K562 (cell line): ENCODE results near the gene FYB1. TPM values are rescaled to one million over a fixed set of nuclear protein-coding genes. Genes with fewer than 3 reads are reported as not detected.

Experiments used
- ARNT ChIP-seq, 2 experiments: fragments of 450-650 bp; IDR thresholded peaks; 2 replicates each; pipeline ENCODE4 v1.6.1; 2016; ENCODE audit warnings: mild to moderate bottlenecking in 1 of 2
- CBFA2T2 ChIP-seq: fragments of 450-650 bp; conservative IDR thresholded peaks from 2 replicates; pipeline ENCODE4 v1.6.1; 2017; ENCODE audit warnings: mild to moderate bottlenecking
- CBX1 ChIP-seq: sonication (generic); IDR thresholded peaks from 2 replicates; pipeline ENCODE4 v1.6.1; 2016; ENCODE audit warnings: antibody characterized with exemption, low read depth, mild to moderate bottlenecking
- CREB5 ChIP-seq: fragments of 250-450 bp; sonication (Bioruptor Pico); IDR thresholded peaks from 2 replicates; pipeline ENCODE4 v1.5.0; 2020; ENCODE audit warnings: mild to moderate bottlenecking
- E2F4 ChIP-seq: sonication (generic); formaldehyde crosslinking; IDR thresholded peaks from 2 replicates; pipeline ENCODE4 v1.8.0; 2022; ENCODE audit warnings: mild to moderate bottlenecking, low read depth, missing genetic modification reagents
- EP400 ChIP-seq: fragments of 450-650 bp; IDR thresholded peaks from 2 replicates; pipeline ENCODE4 v1.6.1; 2017; ENCODE audit warnings: antibody characterized with exemption, mild to moderate bottlenecking, moderate library complexity
- ETV1 ChIP-seq: fragments of 450-650 bp; conservative IDR thresholded peaks from 2 replicates; pipeline ENCODE4 v1.6.1; 2016; ENCODE audit warnings: missing genetic modification characterization, control low read depth, low read depth, missing compliant biosample characterization
- MBD1 ChIP-seq: fragments of 250-450 bp; sonication (Bioruptor Pico); IDR thresholded peaks from 2 replicates; pipeline ENCODE4 v1.8.0; 2022; ENCODE audit warnings: inconsistent platforms
- NR2F6 ChIP-seq: fragments of 450-650 bp; formaldehyde crosslinking; IDR thresholded peaks from 2 replicates; pipeline ENCODE4 v1.4.0; 2020; ENCODE audit warnings: mild to moderate bottlenecking
- RCOR1 ChIP-seq, 2 experiments: IDR thresholded peaks; 2 replicates each; pipeline ENCODE4 v1.6.1; 2012; ENCODE audit warnings: low read depth in 2 of 2, low read length in 2 of 2, borderline replicate concordance in 1 of 2, improper control_type of control experiment in 1 of 2
- SMARCC2 ChIP-seq: fragments of 450-650 bp; IDR thresholded peaks from 2 replicates; pipeline ENCODE4 v1.6.1; 2017; ENCODE audit warnings: antibody characterized with exemption, moderate library complexity, mild to moderate bottlenecking, low read depth
- SNAPC5 ChIP-seq: fragments of 250-450 bp; sonication (Bioruptor Pico); IDR thresholded peaks from 2 replicates; pipeline ENCODE4 v1.8.0; 2021; ENCODE audit warnings: moderate library complexity, mild to moderate bottlenecking, inconsistent platforms
- TAF9B ChIP-seq: fragments of 450-650 bp; IDR thresholded peaks from 2 replicates; pipeline ENCODE4 v1.6.1; 2018; ENCODE audit warnings: mild to moderate bottlenecking; ENCODE audit not compliant: partially characterized antibody
- TARDBP ChIP-seq: fragments of 450-650 bp; IDR thresholded peaks from 2 replicates; pipeline ENCODE4 v1.6.1; 2016
- TEAD2 ChIP-seq: fragments of 450-650 bp; IDR thresholded peaks from 2 replicates; pipeline ENCODE4 v1.6.1; 2016; ENCODE audit warnings: missing genetic modification characterization, control low read depth, missing compliant biosample characterization
- TRIM25 ChIP-seq: fragments of 450-650 bp; IDR thresholded peaks from 2 replicates; pipeline ENCODE4 v1.7.0; 2016; ENCODE audit warnings: borderline replicate concordance
- ZNF668 ChIP-seq: fragments of 250-450 bp; sonication (Bioruptor Pico); IDR thresholded peaks from 2 replicates; pipeline ENCODE4 v1.8.0; 2022; ENCODE audit warnings: mild to moderate bottlenecking, inconsistent platforms
- ZNF696 ChIP-seq: fragments of 250-450 bp; sonication (Bioruptor Pico); conservative IDR thresholded peaks from 2 replicates; pipeline ENCODE4 v1.4.0; 2020; ENCODE audit warnings: mild to moderate bottlenecking, moderate library complexity
- polyA plus RNA-seq, 8 experiments: library from polyadenylated mRNA; depleted of rRNA in 4 of 8; stranded (reverse) in 5 of 8; unstranded in 3 of 8; fragments of >200 nt; fragmentation: Nextera tagmentation in 2 of 8; fragmentation: Illumina TruSeq in 1 of 8; extraction: Ambion mirVana in 2 of 8; extraction: Trizol in 1 of 8; gene quantifications; 2 replicates each; pipeline versions ENCODE4 v1.2.1 to v1.2.3, GENCODE V29; 2011 to 2014; ENCODE audit warnings: inconsistent platforms in 1 of 8, missing spikeins in 1 of 8
- total RNA-seq, 7 experiments: library from RNA; depleted of rRNA in 6 of 7; stranded (reverse); fragments of >200 nt in 6 of 7; fragmentation: Illumina TruSeq in 2 of 7; extraction: Trizol in 2 of 7; gene quantifications; 2 replicates each; pipeline versions ENCODE4 v1.2.1 to v1.2.3, GENCODE V29; 2011 to 2021; ENCODE audit warnings: low replicate concordance in 1 of 7

FYB1 gene
- total and polyA plus RNA-seq, 9 of the 15 experiments (the other 6 are each of a cell fraction or from before 2014, with no cell fraction given), result 4.7 to 31.5 (median 9.7) TPM

GRCh38 chr5:39194466-39195136 lies 24.8 kb downstream of the FYB1 start (continued):
- TF ChIP-seq NR2F6 (CRISPR knock-in tag), result no peak
- TF ChIP-seq TARDBP, result no peak
- no peak for TF ChIP-seq CREB5
- 0 out of 2 replicates have a peak, but pooled peaks have one; percentile 71 for TF ChIP-seq TRIM25
- TF ChIP-seq TAF9B, result no peak
- peak; percentile 43; the same call in 1 of the 2 replicates for TF ChIP-seq EP400
- TF ChIP-seq RCOR1 (IDR thresholded peaks at IDR 0.05; ENCODE audit: borderline replicate concordance in 1 of 2, low read depth in 2 of 2, low read length in 2 of 2), result peak; percentile 35 to 88; a peak in 2 of 4 replicates
- TF ChIP-seq MBD1 (CRISPR knock-in tag), result no peak
- peak; percentile 25; the same call in 1 of the 2 replicates for TF ChIP-seq TEAD2 (tag)
- peak; percentile 95 for TF ChIP-seq ETV1 (tag)
- peak; percentile 89 for TF ChIP-seq CBFA2T2
- no peak for TF ChIP-seq CBX1
- peak; percentile 88 for TF ChIP-seq SMARCC2
- no peak for TF ChIP-seq ZNF696 (CRISPR knock-in tag)
- TF ChIP-seq E2F4, result no peak
- peak; percentile 92 to 95 for TF ChIP-seq ARNT (IDR thresholded peaks at IDR 0.05)
- no peak for TF ChIP-seq ZNF668 (CRISPR knock-in tag)
- TF ChIP-seq SNAPC5 (CRISPR knock-in tag), result no peak
